ENCODE data around the gene XK. TPM values are rescaled to one million over a fixed set of nuclear protein-coding genes. Genes with fewer than 3 reads are reported as not detected.

The XK gene
- total RNA-seq, 2 experiments from 2014 or later: 0.13 to 0.17 TPM

DNA sequence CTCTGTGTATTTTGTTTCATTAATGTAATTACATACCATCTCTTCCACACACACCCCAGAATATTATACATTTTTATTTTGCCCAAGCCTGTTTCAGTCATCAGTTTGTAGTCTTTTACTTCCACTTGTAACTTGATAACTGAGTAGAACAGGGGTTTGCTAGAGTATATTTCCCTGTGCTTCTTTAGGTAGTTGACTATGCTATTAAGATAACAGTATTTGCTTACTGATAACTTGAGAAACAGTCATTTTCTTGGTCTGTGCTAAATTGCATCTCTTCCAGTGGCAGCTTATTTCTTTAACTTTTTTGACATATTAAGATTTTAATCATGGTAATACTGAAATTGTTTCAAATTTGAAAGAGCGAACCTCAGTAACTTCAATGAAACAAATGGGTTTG lies 7.0 kb upstream of the XK start:
- ChIA-PET CTCF (no interaction called here), POLR2A (no interaction called here)

DNA sequence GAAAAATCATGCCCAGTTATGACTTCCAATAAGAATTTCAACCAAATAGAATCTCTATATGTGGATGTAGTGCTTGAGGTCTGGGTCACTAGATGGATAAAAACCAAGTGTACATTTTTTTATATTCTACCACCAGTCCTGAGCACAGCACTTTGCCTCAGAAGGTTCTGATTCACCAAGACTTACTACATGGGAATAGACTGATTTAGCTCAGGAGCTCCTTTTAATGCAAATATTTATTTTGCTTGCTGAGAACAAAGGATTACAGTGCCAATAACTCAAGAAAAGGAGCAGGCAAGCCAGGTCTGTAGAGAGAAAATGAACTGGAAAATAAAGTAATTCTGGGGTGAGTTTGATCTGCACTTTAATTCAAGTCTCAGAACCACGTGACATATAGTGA lies 6.4 kb upstream of the XK start:
- ChIA-PET POLR2A (no interaction called here), CTCF (no interaction called here)

DNA sequence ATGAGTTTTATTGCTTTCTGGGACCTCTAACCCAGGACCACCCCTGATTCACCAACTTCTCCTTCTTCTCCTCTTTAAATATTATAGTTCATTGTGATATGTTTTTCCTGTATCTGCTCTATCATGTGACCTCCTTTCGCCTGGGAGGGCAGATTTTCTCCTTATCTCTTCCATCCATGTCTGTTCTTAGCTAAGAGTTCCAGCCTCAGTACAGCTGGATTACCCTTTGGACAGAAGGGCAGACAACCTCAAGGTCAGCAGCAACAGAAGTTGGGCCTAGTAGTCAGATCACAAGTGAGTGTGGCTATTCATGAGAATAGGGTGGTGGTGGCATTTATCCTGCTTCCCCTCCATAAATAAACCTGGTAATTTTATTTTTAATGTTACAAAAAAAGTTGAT lies 5.7 kb upstream of the XK start:
- CTCF ChIA-PET: no interaction called here
- POLR2A ChIA-PET: no interaction called here

DNA sequence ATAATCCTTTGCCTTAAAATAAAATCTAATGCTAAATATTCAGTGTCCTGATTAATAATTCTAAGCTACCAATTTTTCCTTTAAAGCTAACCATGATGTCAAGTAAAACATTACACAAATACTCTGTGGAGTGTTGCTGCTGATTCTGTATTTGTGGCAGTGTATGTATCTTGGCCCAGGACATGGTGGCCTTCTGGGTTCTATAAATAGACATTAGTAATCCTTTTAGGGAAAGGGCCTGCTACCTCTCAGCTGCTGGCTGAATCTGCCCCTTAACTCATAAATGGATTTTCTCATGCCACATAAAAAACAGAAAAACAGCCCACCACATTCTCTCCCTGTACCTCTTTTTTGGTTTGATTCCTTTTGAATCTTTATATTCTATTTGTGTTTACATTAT lies 1.2 kb upstream of the XK start:
- ChIA-PET CTCF (no interaction called here), POLR2A (no interaction called here)

DNA sequence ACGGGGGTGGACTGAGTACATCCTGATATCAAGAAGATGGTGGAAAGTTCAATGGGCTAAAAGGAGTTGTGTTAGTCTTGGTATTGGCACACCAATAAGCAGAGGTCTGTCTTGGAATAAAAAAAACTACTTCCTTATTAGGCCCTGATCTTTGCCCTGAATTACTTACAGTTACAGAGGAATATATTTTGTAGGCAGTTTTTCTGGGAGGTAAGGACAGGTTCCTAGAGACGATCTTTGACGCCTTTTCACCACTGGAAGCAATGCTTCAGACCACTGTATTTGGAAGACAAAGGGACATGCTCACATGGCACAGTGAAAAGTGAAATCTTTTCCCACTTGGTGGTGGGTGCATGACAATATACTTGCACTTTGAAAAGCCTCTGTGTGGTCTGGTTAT lies 618 bp upstream of the XK start:
- POLR2A ChIA-PET: no interaction called here
- CTCF ChIA-PET: no interaction called here

DNA sequence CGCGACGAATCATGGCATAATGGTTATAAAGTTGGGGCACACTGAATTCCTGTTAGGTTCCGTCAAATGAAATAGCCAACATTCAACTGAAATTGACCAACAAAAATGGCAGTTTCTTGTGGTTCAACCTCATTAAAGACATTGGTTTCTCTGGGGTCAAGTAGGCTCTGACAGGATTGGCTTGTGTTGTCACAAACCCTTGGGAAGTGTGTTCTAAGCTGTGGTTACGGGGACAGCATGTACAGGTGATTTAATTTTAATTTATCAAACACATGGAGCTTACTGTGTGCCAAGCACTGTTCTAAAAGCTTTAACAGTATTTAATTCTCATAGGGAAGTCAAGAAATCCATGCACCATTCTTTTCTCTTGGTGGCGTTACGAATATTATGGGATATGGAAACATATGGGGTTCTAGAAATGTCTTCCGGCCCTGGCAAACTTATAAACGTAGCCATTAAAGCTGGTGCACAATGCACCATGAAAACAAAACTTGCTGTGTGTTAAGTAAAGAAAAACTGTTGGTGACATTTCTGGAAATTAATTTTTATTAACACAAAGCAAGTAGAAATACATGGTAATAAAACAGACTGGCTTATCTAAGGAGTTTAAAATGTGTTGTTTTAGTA lies 891 bp downstream of the XK start:
- CTCF ChIA-PET: interaction anchor here (1.5 kb wide), 1 partner anchor 50 kb away, joined by 3 read pairs; no protein-coding TSS in a partner anchor

DNA sequence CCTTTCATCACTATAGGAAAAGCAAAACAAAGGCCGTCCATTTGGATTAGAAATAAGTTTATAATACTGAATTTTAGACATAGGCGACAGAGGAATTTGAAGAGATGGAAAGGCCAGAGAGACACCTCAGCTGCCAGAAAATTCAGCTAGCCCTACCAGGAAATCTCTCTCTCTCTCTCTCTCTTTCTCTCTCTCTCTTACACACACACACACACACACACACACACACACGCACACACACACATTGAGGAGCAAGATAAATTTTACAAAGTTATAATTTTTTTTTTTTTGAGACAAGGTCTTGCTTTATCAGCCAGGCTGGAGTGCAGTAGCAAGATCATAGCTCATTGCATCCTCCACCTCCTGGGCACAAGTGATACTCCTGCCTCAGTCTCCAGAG lies 1.4 kb downstream of the XK start:
- CTCF ChIA-PET: interaction anchor here (1.5 kb wide), 1 partner anchor 50 kb away, joined by 3 read pairs; no protein-coding TSS in a partner anchor

More for the DNA sequence above, 891 bp downstream of the XK start:
- POLR2A ChIA-PET: no interaction called here

DNA sequence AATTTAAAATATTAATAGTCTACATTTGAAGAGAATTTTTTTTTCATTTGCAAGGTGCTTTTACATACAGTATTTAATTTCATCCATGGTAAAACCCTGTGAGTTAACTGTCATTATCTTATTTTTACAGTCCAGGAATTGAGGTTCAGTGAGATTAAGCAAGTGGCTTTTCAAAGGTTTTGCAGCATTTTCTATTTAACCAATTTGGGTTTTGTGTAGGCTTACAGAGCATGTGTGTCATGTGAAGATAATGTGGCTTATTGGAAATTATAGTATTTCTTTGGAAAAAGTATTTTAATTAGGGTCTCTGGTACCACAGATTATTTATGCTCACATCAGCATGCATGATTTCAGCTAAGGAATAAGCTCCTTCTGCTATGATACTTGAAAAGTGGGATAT lies 4.5 kb downstream of the XK start:
- ChIA-PET CTCF (no interaction called here), POLR2A (no interaction called here)

More for the DNA sequence above, 1.4 kb downstream of the XK start:
- POLR2A ChIA-PET: no interaction called here

DNA sequence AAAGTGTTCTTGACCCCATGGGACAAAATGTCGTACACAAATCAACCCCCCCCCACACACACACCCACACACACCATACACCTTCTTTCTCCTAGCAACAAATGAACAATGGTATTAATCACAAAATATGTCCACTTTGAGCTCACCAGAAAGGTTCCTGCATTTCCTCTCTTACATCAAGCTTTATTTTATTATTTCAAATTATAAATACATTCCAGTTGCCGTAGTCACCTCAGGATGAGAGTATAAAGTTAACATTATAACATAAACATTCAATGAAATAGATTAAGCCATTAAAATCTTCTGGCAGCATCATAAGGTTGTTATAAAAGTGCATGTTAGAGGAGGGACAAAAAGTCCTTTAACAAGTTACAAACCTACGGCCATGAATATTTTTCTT lies 7.3 kb downstream of the XK start:
- CTCF ChIA-PET: no interaction called here

DNA sequence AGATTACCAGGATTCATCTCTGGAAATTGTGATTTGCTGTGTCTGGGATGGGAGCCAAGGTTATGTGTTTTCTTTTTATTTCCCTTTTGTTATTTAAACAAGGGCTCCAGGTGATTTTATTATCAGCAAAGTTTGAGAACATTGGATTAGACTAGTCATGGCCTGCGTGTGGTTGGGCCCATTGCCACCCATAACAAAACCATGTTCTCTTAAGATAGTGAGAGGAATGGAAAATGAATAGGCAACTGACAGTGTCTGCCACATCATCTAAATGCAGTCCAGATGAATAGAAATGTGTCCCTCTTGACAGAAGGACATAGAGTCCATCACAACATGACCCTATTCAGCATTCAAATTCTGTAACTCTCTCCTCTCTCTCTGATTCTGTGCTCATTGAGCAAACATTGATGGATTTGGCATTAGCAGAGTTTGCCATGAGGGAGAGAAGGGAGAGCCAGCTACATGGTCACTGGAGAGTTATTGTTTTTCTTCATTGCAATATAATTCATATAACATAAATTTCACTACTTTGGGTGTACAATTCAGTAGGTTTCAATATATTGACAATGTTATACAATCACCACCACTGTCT lies 11.7 kb downstream of the XK start:
- POLR2A ChIA-PET: no interaction called here
- CTCF ChIA-PET: no interaction called here

More for the DNA sequence above, 7.3 kb downstream of the XK start:
- POLR2A ChIA-PET: no interaction called here

DNA sequence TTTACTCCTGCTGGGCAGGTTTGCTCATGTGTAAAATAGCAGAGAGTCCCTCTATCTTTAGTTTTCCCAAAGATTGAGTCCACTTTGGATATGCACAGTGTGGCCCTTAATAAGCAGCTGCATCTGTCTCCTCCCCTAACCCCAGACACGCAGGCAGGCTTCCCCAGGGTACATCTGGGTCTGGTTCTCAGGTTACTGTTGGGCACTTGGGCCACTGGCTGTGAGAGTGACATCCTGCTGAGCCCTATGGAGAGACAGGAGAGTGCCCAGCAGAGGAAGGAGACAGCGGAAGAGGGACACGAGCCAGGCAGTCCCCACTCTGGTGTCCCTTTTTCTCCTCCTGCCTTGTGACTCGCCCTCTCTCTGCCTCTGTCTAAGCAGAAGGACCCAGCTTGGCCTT lies 16.0 kb downstream of the XK start:
- ChIA-PET POLR2A (no interaction called here), CTCF (no interaction called here)

DNA sequence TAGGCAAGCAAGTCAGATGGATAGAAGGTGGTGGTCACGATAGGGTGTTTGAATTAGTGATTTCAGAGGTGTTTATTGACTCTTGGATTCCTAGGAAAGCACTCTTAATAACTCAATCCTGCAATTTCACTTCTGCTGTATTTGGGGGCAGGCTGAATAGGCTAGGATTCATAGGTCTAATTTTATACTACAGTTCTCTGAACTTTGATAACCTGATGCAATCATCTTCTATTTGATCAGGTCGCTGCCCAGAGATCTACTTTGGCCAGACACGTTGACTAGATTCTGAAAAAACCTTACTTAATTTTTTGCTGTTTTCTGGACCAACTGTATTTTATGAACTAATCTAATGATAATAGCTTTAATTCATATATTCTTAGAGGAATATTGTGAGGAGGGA lies 26.4 kb downstream of the XK start:
- CTCF ChIA-PET: no interaction called here
- POLR2A ChIA-PET: no interaction called here

DNA sequence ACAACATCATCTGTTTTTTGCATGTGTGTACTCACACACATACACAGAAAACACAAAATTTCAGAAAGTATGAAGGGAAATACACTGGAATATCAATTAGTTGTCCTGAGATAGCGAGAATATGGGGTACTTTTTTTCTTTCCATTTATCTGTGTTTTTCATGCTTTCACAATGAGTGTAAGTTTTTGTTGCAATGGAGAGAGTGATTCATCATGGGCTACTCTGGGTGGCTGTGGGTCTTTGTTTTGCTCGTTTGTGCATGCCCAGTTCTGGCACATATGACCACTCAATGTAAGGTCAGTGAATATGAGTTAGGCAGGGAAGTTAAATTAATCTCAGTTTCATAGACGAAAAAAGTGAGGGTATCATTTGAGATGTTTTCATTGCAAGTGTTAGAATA lies 26.9 kb downstream of the XK start:
- ChIA-PET CTCF (no interaction called here), POLR2A (no interaction called here)

DNA sequence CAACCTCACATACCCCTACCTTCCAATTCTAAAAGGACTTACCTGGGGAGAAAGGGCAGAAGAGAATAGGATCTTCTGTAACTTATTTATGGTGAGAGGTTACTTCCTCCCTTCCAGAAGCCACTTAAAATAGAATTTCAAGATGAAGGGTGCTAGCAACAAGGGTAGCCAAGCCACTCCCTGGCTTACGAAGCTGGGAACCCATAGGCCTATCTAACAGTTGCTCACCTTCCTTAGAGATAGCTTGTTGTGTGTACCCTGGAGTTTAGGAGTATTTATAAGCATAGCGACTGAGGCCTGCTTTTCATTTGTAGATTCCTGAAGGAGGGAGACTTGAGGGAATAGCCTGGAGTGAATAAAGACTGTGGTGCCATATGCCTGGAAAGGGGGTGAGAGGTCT lies 28.9 kb downstream of the XK start:
- ChIA-PET CTCF (no interaction called here), POLR2A (no interaction called here)

DNA sequence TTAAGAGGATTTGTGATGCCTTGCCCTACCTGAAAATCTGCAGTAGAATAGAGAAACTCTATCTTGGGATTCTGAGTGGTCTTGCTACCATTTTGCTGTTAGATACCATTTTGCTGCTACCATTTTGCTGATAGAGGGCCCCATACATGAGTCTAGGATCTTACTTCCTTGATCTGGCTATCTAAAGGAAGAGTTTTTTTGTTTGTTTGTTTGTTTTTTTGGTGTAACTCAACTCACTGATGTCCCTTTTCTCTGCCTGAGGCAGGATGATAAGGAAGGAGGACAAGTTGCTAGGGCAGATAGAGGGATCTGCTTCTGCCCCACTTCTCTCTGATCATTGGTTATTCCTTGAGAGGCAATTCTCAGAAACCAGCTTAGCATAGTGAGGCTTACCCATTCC lies 31.0 kb downstream of the XK start:
- POLR2A ChIA-PET: no interaction called here
- CTCF ChIA-PET: no interaction called here

DNA sequence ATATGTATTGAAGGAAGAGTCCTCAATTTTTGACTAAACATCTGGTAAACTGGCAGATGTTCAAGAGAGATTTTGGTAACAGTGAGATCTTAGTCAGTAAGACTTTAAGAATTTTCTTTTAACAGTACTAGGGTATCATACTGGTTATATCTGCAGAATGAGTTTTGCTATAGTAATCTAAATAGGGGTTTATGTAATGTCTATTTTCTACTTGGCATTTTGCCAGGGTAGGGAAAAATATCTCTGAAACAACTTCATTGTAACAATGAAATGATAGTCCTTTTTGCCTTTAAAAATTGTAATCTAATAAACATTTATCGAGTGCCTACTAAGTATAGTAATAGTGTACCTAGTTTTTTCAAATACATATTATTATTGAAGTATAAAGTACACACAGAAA lies 32.1 kb downstream of the XK start:
- POLR2A ChIA-PET: no interaction called here

DNA sequence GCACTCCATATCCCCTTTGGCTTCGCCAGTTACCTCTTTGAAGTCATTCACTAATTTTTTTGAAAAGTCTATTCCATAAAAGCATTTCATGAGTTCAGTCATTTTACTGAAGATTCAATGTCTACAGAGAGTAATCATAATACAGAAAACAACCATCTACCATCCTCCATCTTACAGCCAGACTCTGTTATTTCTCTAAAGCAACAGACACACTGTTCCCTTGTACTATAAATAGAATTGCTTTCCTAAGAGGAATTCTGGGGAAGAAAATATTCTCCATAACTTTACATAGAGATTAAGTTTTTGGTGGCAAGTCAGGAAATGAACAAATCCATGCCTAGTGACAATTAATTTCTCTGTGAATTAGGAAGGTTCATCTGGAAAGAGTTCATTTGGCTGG lies 37.0 kb downstream of the XK start:
- CTCF ChIA-PET: no interaction called here
- POLR2A ChIA-PET: no interaction called here

More for the DNA sequence above, 32.1 kb downstream of the XK start:
- CTCF ChIA-PET: no interaction called here

DNA sequence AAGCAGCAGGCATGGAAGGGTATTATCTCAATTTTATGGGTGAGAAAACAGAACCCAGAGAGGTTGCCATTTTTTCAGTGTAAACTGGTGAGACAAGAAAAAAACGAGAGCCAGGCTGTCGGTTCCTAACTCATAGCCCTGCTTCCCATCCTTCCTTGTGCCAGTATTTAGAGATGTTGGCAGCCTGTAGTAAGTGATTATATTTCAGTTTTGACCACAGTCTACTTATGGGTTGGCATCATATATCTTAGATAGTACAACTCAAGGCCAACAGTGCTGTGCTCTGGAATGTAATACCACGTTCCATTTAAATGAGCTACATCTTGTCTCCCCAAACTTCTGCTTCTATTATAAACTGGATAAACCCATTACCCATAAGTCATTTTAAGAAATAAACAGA lies 40.8 kb downstream of the XK start:
- ChIA-PET CTCF (no interaction called here), POLR2A (no interaction called here)

DNA sequence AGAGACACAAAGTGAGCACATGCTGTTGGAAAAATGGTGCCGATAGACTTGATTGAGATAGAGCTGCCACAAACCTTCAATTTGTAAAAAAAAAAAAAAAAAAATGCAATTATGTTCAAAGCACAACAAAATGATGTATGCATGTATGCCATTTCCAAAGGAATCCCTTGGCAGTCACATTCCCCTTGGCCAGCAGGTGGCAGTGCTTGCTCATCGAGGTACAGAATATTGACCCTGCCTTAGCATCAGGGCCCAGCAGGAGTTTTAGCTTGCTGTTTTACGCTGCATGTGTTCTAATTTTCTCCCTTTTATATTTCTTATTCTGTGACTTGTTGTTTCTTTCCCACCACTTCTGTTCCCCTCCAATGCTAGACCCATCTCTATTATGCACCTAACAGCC lies 59.8 kb downstream of the XK start:
- POLR2A ChIA-PET: interaction anchor here (1.0 kb wide), 1 partner anchor 80 kb away, joined by 3 read pairs; no protein-coding TSS in a partner anchor
- CTCF ChIA-PET: interaction anchor here (0.7 to 2.4 kb wide), 6 partner anchors 10 to 96 kb away, joined by 3 to 18 read pairs (median 4); no protein-coding TSS in a partner anchor

DNA sequence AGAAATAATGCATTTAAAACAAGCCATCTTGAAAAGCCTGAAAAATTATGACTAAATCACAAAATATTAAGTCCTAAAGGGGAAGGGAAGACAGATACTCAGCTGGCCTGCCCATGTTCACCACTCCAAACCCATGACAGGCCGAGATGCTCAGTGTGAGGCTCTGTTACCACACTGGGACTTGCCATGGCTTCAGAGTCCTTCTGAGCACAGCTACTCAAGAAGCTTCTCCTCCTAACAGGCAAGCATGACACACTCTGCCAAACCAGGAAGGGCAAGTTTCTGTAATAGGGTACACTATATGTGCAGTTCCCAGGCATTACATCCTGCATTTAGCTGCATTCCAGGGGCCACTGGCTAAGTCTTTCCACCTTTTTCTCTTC lies 60.2 kb downstream of the XK start:
- POLR2A ChIA-PET: interaction anchor here (1.0 kb wide), 1 partner anchor 79 kb away, joined by 3 read pairs; no protein-coding TSS in a partner anchor
- CTCF ChIA-PET: interaction anchor here (0.6 to 2.4 kb wide), 7 partner anchors 10 to 446 kb away, joined by 3 to 18 read pairs (median 4); no protein-coding TSS in a partner anchor

DNA sequence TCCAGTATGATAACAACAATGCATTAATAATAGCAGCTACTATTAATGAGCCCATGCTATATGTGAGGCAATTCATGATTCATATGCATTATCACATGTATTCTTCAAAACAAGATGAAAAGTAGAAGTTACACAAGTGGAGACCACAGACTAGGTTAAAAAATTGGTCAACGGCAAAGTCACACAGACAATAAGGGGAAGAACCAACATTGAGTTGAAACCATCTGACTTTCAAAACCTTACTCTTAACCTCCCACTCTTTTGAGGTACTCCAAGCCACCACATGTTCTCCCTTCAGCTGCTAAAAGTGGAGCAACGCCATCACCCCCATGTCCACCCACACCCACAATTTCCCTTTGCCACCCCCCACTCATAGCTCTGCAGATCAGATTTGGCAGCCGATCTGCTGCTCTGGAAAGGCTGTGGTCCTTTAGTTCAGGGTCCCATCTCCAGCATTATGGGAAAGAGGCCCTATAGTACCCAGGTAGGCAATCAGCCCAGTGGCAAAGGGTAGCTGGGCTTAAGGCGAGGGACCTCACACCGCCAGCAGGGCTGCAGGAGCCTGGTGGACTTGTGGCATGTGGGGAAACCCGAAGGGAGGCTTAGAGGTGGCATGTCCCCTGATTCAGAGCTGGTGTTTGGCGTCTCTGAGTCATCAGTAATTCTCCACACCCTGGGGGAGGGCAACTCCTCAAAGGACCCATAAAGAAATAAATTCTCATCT lies 60.8 kb downstream of the XK start:
- POLR2A ChIA-PET: no interaction called here
- CTCF ChIA-PET: interaction anchor here (0.6 to 2.4 kb wide), 5 partner anchors 11 to 445 kb away, joined by 3 to 18 read pairs (median 4); no protein-coding TSS in a partner anchor
